ENCODE data around the gene MGME1. TPM values are rescaled to one million over a fixed set of nuclear protein-coding genes. Genes with fewer than 3 reads are reported as not detected.
A peak's percentile ranks its signal among the peaks of the same experiment; 100 is the strongest.

MGME1 gene
- total and polyA plus RNA-seq, 2 of the 13 experiments (the other 11 are each of a cell fraction or from before 2014, with no cell fraction given) = 36.7 to 66.6 TPM

DNA sequence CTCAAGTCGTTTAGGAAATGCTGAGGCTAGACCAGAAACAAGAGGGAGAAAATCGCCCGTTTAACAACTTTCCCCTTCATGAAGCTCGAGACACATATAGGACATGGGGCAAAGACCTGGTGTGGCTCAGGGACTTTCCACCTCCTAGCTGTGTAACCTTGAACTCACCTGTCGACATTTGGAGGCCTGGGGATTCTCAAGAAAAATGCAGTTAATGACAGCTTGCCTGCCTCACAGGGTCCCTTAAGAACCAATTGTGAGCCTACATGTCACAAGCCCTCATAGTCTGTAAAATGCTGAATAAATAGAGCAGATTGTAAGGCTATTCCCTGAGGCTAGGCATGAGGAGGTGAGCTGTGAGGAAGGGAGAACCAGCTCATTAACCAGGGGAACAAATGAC lies 35.1 kb downstream of the MGME1 start (continued):
- TF ChIP-seq, protein P1, sequence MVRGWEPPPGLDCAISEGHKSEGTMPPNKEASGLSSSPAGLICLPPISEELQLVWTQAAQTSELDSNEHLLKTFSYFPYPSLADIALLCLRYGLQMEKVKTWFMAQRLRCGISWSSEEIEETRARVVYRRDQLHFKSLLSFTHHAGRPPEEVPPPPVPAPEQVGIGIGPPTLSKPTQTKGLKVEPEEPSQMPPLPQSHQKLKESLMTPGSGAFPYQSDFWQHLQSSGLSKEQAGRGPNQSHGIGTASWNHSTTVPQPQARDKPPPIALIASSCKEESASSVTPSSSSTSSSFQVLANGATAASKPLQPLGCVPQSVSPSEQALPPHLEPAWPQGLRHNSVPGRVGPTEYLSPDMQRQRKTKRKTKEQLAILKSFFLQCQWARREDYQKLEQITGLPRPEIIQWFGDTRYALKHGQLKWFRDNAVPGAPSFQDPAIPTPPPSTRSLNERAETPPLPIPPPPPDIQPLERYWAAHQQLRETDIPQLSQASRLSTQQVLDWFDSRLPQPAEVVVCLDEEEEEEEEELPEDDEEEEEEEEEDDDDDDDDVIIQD (CRISPR knock-in tag; IDR thresholded peaks at IDR 0.05; ENCODE audit: low read depth) = no peak
- no peak for TF ChIP-seq PCBP1 (IDR thresholded peaks at IDR 0.05; ENCODE audit: borderline replicate concordance, low read depth, low read length)
- TF ChIP-seq, protein P2, sequence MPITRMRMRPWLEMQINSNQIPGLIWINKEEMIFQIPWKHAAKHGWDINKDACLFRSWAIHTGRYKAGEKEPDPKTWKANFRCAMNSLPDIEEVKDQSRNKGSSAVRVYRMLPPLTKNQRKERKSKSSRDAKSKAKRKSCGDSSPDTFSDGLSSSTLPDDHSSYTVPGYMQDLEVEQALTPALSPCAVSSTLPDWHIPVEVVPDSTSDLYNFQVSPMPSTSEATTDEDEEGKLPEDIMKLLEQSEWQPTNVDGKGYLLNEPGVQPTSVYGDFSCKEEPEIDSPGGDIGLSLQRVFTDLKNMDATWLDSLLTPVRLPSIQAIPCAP (CRISPR knock-in tag; IDR thresholded peaks at IDR 0.05; ENCODE audit: low read depth) = no peak
- TF ChIP-seq MAFK (conservative IDR thresholded peaks at IDR 0.05 in 1 of 2, IDR thresholded peaks at IDR 0.05 in 1 of 2; ENCODE audit: low read length in 2 of 2) = no peak
- TF ChIP-seq ZNF777 (CRISPR knock-in tag; IDR thresholded peaks at IDR 0.05) = no peak
- no peak for TF ChIP-seq TOE1 (CRISPR knock-in tag; IDR thresholded peaks at IDR 0.05)
- TF ChIP-seq GPBP1L1 (CRISPR knock-in tag; IDR thresholded peaks at IDR 0.05) = no peak
- no peak for TF ChIP-seq RBFOX2 (IDR thresholded peaks at IDR 0.05; ENCODE audit: low read depth, low read length)
- TF ChIP-seq, protein P3, sequence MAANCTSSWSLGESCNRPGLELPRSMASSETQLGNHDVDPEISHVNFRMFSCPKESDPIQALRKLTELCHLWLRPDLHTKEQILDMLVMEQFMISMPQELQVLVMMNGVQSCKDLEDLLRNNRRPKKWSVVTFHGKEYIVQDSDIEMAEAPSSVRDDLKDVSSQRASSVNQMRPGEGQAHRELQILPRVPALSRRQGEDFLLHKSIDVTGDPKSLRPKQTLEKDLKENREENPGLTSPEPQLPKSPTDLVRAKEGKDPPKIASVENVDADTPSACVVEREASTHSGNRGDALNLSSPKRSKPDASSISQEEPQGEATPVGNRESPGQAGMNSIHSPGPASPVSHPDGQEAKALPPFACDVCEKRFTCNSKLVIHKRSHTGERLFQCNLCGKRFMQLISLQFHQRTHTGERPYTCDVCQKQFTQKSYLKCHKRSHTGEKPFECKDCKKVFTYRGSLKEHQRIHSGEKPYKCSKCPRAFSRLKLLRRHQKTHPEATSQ (CRISPR knock-in tag; IDR thresholded peaks at IDR 0.05; ENCODE audit: borderline replicate concordance) = no peak
- no peak for TF ChIP-seq ATF2 (CRISPR knock-in tag; IDR thresholded peaks at IDR 0.05)
- no peak for TF ChIP-seq LCORL (IDR thresholded peaks at IDR 0.05)
- 0 out of 2 replicates have a peak, but pooled peaks have one; percentile 37 for TF ChIP-seq LCORL (CRISPR knock-in tag; IDR thresholded peaks at IDR 0.05)
- TF ChIP-seq ZNF501 (CRISPR knock-in tag; IDR thresholded peaks at IDR 0.05) = no peak
- 0 out of 2 replicates have a peak, but pooled peaks have one; percentile 44 for TF ChIP-seq TGIF2 (CRISPR knock-in tag; IDR thresholded peaks at IDR 0.05)
- no peak for TF ChIP-seq PAF1 (CRISPR knock-in tag; IDR thresholded peaks at IDR 0.05)
- TF ChIP-seq AKAP8 (CRISPR knock-in tag; IDR thresholded peaks at IDR 0.05) = no peak
- no peak for TF ChIP-seq CTCF (CRISPR knock-in tag; IDR thresholded peaks at IDR 0.05)
- TF ChIP-seq KMT2B (CRISPR knock-in tag; IDR thresholded peaks at IDR 0.05) = no peak
- TF ChIP-seq ZBTB42 (CRISPR knock-in tag; IDR thresholded peaks at IDR 0.05) = 0 out of 2 replicates have a peak, but pooled peaks have one; percentile 7
- 0 out of 2 replicates have a peak, but pooled peaks have one; percentile 24 for TF ChIP-seq ZNF143 (CRISPR knock-in tag; IDR thresholded peaks at IDR 0.05)
- no peak for TF ChIP-seq ZSCAN21 (CRISPR knock-in tag; IDR thresholded peaks at IDR 0.05; ENCODE audit: borderline replicate concordance)

Measured in HepG2 (cell line).